Mesothelial cell of epicardium (in vitro differentiated cells): ENCODE results near the gene TNNI2. TPM values are rescaled to one million over a fixed set of nuclear protein-coding genes. Genes with fewer than 3 reads are reported as not detected.
A peak's percentile ranks its signal among the peaks of the same experiment; 100 is the strongest.

ENCODE experiments used
- DNase-seq, 2 experiments: peaks; one replicate each; pipeline ENCODE4 v3.0.0; 2021; ENCODE audit warnings: low spot score in 2 of 2; ENCODE audit not compliant: unreplicated experiment in 2 of 2
- H3K27ac Mint-ChIP-seq: 2 replicates; pipeline ENCODE4 v1.8.0; 2021; ENCODE audit warnings: mixed read lengths
- H3K27me3 Mint-ChIP-seq: 2 replicates; pipeline ENCODE4 v1.8.0; 2021; ENCODE audit warnings: low read depth, mixed read lengths
- H3K36me3 Mint-ChIP-seq: 2 replicates; pipeline ENCODE4 v1.8.0; 2021; ENCODE audit warnings: mixed read lengths
- H3K4me1 Mint-ChIP-seq: 2 replicates; pipeline ENCODE4 v1.8.0; 2021; ENCODE audit warnings: mixed read lengths
- H3K4me3 Mint-ChIP-seq: 2 replicates; pipeline ENCODE4 v1.8.0; 2021; ENCODE audit warnings: mild to moderate bottlenecking, moderate library complexity, mixed read lengths
- H3K9me3 Mint-ChIP-seq: 2 replicates; pipeline ENCODE4 v1.8.0; 2021; ENCODE audit warnings: mixed read lengths
- total RNA-seq: library from RNA; stranded (reverse); gene quantifications from 3 replicates; pipeline ENCODE4 v1.2.1, GENCODE V29; 2021
- TF ChIP-seq, protein P1 (sequence below): fragments of 200-600 bp; sonication (generic); IDR thresholded peaks from one replicate; pipeline ENCODE4 v1.5.0; 2021; ENCODE audit warnings: antibody characterized with exemption; ENCODE audit not compliant: unreplicated experiment

TNNI2 gene
- total RNA-seq, 1 donor from 2014 or later: 1.3 TPM

DNA sequence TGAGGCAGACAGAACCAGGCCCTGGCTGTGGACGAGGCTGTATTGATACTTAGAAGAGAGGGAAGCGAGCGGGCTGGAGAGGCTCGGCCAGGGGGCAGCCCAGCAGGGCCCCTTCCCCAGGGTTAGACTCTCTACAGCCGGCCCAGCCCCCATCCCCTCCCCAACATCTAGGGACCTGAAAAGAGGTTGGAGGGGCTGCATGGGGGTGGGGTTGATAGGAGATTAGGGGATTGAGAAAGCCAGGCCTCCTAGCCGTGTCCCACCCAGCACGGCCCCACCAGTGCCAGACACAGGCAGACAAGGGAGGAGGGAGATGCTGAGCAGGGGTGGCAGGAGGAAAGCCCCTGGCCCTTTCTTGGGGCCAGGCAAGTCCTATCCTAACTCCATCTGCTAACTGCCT is 19.8 kb downstream of the TNNI2 start:
- Mint-ChIP-seq H3K36me3 (no peaks in the 10 kb centered on the region), H3K9me3 (no peaks in the 10 kb centered on the region)

DNA sequence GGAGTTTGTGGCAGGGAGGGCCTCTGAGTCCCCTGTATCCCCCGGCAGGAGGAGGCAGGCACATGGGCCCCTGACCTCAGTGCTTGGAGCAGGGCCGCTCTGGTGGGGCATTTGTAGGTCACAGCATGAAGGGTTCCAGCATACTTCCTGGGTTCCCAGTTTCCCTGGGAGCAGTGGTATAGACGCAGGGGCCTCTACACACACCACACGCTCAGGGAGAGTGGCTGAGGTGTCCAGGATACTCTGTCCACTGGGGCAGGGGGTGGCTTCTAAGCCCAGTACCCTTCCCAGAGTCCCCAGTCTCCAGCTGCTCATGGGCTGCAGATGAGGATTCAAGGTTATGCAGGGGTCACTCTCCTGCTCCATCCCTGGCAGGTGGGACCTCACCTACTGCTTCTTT is 20.2 kb downstream of the TNNI2 start:
- Mint-ChIP-seq H3K27ac (no peak overlapping the region), H3K27me3 (no peaks in the 10 kb centered on the region), H3K36me3 (no peaks in the 10 kb centered on the region), H3K4me1 (peaks cover 8% of the 10 kb centered on the region), H3K4me3 (no peak overlapping the region), H3K9me3 (no peaks in the 10 kb centered on the region)
- TF ChIP-seq, protein P1, sequence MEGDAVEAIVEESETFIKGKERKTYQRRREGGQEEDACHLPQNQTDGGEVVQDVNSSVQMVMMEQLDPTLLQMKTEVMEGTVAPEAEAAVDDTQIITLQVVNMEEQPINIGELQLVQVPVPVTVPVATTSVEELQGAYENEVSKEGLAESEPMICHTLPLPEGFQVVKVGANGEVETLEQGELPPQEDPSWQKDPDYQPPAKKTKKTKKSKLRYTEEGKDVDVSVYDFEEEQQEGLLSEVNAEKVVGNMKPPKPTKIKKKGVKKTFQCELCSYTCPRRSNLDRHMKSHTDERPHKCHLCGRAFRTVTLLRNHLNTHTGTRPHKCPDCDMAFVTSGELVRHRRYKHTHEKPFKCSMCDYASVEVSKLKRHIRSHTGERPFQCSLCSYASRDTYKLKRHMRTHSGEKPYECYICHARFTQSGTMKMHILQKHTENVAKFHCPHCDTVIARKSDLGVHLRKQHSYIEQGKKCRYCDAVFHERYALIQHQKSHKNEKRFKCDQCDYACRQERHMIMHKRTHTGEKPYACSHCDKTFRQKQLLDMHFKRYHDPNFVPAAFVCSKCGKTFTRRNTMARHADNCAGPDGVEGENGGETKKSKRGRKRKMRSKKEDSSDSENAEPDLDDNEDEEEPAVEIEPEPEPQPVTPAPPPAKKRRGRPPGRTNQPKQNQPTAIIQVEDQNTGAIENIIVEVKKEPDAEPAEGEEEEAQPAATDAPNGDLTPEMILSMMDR: no peak
- DNase-seq: no peak

More for the DNA sequence above, 19.8 kb downstream of the TNNI2 start:
- TF ChIP-seq, protein P1: no peak
- Mint-ChIP-seq H3K27me3 (no peaks in the 10 kb centered on the region), H3K4me1 (peaks cover 5% of the 10 kb centered on the region), H3K4me3 (no peak overlapping the region), H3K27ac (peak overlapping the region; percentile 27)
- DNase-seq: no peak

DNA sequence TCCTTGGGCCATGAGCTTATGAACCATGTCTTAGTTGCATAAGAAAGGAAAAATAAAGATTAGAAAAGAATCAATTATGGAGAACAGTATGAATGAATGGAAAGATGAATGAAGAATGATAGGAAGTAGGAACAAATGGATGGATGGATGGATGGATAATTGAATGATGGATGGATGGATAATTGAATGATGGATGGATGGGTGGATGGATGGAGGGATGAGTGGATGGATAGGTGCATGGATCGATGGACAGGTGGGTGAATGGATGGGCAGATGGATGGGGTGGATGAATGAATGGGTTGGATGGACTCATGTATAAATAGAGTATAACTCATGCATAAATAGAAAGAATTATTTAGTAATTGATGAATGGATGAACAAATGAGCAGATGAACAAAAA is 21.3 kb downstream of the TNNI2 start:
- no peak overlapping the region for H3K27ac Mint-ChIP-seq

DNA sequence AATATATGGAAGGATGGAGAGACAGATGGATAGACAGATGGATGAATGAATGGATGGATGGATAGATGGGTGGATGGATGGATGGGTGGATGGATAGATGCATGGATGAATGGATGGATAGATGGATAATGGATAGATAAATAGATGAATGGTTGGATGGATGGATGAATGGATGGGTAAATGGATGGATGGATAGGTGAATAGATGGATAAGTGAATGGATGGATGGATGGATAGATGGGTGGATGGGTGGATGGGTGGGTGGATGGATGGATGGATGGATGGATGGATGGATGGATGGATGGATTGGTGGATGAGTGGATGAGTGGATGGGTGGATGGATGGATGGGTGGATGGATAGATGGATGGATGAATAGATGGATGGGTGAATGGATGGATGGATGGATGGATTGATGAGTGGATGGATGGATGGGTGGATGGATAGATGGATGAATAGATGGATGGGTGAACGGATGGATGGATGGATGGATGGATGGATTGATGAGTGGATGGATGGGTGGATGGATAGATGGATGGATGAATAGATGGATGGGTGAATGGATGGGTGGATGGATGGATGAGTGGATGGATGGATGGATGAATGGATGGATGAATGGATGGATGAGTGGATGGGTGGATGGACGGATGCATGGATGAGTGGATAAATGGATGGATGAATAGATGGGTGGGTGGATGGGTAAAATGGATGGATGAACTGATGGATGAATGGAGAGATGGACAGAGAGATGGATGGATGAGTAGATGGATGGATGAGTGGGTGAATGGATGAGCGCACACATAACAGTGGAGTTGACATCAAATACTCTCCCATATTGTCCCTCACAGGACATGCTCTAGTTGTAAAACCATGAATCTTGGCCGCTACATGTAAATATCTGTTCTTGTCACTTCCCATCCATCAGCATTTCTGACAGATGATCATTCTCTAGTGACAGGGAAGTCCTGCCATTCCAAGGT is 22.9 kb downstream of the TNNI2 start:
- Mint-ChIP-seq H3K4me3 (no peak overlapping the region), H3K27ac (no peak overlapping the region), H3K9me3 (no peaks in the 10 kb centered on the region), H3K27me3 (no peaks in the 10 kb centered on the region), H3K4me1 (peaks cover 21% of the 10 kb centered on the region), H3K36me3 (no peaks in the 10 kb centered on the region)
- TF ChIP-seq, protein P1: no peak
- no peak for DNase-seq

More for the DNA sequence above, 21.3 kb downstream of the TNNI2 start:
- DNase-seq: no peak
- TF ChIP-seq, protein P1: no peak
- H3K27me3 Mint-ChIP-seq: no peaks in the 10 kb centered on the region
- H3K9me3 Mint-ChIP-seq: no peaks in the 10 kb centered on the region
- H3K36me3 Mint-ChIP-seq: no peaks in the 10 kb centered on the region
- H3K4me3 Mint-ChIP-seq: no peak overlapping the region
- peaks cover 18% of the 10 kb centered on the region for H3K4me1 Mint-ChIP-seq

DNA sequence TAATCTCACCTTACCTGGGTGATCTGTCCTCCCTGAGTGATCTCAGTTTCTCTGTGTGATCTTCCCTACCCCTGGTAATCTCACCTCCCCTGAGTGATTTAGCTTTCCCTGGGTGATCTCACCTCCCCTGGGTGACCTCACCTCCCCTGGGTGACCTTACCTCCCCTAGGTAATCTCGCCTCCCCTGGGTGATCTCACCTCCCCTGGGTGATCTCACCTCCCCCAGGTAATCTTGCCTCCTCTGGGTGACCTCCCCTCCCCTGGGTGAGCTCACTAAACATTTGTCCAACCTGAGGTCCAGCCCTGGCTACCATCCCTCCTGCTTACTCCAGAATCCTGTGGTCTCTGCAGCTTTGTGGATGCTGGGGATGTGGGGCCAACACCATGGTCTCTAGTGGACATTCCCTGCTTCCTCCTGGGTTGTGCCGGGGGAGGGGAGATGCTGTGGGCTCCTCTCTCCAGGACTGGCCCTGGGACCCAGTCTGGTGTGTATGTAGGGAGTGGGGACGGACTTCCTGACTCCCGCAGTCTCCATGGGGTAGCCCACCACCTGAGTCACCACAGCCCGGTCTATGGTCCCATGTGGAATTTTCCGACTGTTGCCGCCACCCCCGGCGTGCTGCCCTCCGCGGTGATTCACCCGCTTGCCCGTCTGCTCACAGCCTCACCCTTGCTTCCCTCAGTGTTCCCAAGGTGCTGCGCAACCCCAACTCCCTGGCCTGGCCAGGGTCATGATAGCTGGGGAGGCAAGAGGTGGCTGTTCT is 24.0 kb downstream of the TNNI2 start:
- DNase-seq: no peak
- TF ChIP-seq, protein P1: no peak
- Mint-ChIP-seq H3K4me3 (no peak overlapping the region), H3K4me1 (peaks cover 21% of the 10 kb centered on the region), H3K27me3 (no peaks in the 10 kb centered on the region), H3K27ac (peak overlapping the region; percentile 30), H3K9me3 (no peaks in the 10 kb centered on the region), H3K36me3 (no peaks in the 10 kb centered on the region)
